SJCRH30 (cell line): ENCODE data around the gene LSG1. TPM values are rescaled to one million over a fixed set of nuclear protein-coding genes. Genes with fewer than 3 reads are reported as not detected.
A peak's percentile ranks its signal among the peaks of the same experiment; 100 is the strongest.

Source experiments
- DNase-seq, 2 experiments: peaks; one replicate each; pipeline ENCODE4 v3.0.0-alpha.2; 2015 to 2020
- H3K27ac ChIP-seq: fragments of 250-450 bp; sonication (Bioruptor Pico); 2 replicates; pipeline ENCODE4 v1.5.1; 2020; ENCODE audit warnings: mild to moderate bottlenecking, moderate library complexity
- H3K27me3 ChIP-seq: fragments of 250-450 bp; sonication (Bioruptor Pico); 2 replicates; pipeline ENCODE4 v1.5.1; 2020; ENCODE audit warnings: mild to moderate bottlenecking, moderate library complexity
- H3K36me3 ChIP-seq: fragments of 250-450 bp; sonication (Bioruptor Pico); 2 replicates; pipeline ENCODE4 v1.5.1; 2020; ENCODE audit warnings: mild to moderate bottlenecking, moderate library complexity
- H3K4me1 ChIP-seq: fragments of 250-450 bp; sonication (Bioruptor Pico); 2 replicates; pipeline ENCODE4 v1.5.1; 2020; ENCODE audit warnings: mild to moderate bottlenecking, moderate library complexity
- H3K4me3 ChIP-seq: fragments of 250-450 bp; sonication (Bioruptor Pico); 2 replicates; pipeline ENCODE4 v1.5.1; 2020; ENCODE audit warnings: mild to moderate bottlenecking, moderate library complexity
- H3K9me3 ChIP-seq: fragments of 250-450 bp; sonication (Bioruptor Pico); replicated peaks from 2 replicates; pipeline ENCODE4 v1.5.1; 2020; ENCODE audit warnings: mild to moderate bottlenecking, moderate library complexity
- total RNA-seq: library from RNA; depleted of rRNA; stranded (reverse); fragments of >200 nt; shearing (Covaris generic); gene quantifications from 2 replicates; pipeline ENCODE4 v1.2.3, GENCODE V29; 2014

Gene LSG1
- total RNA-seq, 1 experiment from 2014 or later: 35.6 TPM

DNA sequence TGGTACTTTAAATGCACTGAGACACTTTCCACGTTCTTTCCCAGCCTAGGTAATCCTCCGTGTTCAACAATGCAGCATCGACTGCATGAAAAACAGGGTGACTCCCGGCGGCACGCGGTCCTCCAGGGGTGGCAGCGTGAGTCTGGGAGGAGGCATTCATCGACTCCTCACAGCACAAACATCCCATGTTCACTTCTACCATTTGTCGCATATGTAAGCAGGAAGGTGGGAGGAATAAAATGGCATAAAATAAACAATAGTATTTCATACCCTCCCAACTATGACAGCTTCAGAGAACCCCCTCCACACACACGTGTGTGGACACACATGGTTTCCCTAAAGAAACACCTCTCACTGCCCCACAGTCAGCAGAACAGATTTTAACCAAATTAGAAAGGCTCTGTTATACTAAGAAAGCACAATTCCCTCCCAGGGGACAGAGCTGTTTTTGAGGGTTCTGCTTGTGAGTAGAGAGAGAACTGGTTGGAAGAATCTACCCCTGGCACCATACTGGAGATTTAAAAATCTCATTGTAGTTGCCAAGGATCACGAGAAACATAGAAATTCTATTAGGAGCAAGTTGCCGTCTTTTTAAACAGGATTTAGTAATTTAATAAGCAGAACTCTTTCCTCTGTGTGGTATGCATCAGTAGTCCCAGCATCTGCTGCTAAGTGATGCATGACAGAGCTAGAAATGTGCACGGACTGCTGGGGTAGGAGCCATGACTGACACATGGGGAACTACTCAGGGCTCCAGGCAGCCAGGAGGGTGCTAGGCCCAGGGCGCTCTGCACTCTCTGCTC lies 19.7 kb upstream of the LSG1 start:
- Histone ChIP-seq H3K27ac (no peak overlapping the region), H3K4me3 (no peak overlapping the region), H3K36me3 (no peaks in the 10 kb centered on the region), H3K9me3 (no peaks in the 10 kb centered on the region), H3K27me3 (no peaks in the 10 kb centered on the region), H3K4me1 (no peaks in the 10 kb centered on the region)
- no peak for DNase-seq

DNA sequence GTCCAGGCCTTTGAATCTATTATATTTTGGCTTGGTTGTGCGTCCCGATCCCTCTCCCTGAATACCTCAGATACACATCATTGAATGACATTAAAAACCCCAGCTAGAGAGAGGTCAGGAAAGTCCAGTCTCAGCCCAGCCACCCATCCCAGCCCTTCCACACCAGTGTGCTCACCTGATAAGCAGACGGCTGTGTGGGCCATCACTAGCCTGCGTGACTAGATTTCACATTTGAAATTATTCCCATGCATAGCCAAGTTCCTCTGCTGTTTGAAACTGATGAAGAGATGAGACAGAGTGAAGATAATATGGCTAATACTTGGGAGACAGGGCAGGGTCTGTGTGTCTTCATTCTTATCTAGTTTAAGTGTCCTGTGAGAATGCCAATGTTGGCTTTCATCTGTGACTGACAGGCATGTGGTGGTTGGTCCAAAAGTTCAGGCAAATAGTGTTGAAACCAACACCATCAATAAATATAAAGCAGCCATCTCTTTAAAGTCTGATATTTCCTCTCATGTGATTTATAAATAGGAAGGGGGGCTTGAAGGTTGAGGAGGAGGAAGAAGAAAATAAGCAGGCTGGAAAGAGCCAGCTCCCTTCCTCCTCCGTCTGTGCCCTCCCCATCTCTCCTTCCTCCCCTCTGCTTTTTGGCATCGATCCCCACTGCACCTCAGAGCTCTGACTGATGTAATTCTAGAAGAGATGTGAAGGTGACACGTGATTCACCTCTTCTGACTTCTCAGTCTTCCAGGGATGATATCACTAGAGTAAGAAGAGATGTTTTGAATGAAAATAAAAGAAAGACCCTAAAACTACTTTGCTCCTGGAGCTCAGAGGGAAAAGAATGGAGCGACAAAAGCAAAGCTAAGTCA lies 18.7 kb upstream of the LSG1 start:
- no peak overlapping the region for H3K27ac ChIP-seq
- no peaks in the 10 kb centered on the region for H3K27me3 ChIP-seq
- no peaks in the 10 kb centered on the region for H3K36me3 ChIP-seq
- no peaks in the 10 kb centered on the region for H3K4me1 ChIP-seq
- no peak for DNase-seq
- no peaks in the 10 kb centered on the region for H3K9me3 ChIP-seq
- no peak overlapping the region for H3K4me3 ChIP-seq

GRCh38 chr3:194689493-194689944 lies 17.5 kb upstream of the LSG1 start:
- Histone ChIP-seq H3K4me1 (peaks cover 6% of the 10 kb centered on the region), H3K27me3 (no peaks in the 10 kb centered on the region), H3K27ac (no peak overlapping the region), H3K36me3 (no peaks in the 10 kb centered on the region), H3K4me3 (no peak overlapping the region), H3K9me3 (no peaks in the 10 kb centered on the region)
- DNase-seq: no peak

DNA sequence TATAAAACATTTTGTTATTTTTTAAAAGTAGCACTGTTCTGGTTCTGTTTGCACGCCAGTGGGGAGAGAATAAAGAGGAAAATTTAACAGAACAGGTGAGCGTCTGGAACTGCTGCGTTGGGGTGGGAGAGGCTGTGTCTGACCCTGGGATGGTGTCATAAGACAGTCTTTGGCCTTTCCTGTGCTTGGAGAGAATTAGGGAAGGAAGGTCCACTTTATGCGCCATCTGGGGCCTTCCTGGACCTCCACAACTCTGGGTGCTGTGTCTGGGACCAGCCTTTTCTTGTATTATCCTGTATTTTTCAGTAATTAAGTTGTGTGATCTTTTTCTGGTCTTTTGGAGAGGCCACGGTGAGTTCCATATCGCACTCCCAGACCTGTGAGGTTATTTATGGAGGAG lies 17.0 kb upstream of the LSG1 start:
- H3K4me3 ChIP-seq: no peak overlapping the region

GRCh38 chr3:194688200-194688740 lies 16.3 kb upstream of the LSG1 start:
- H3K36me3 ChIP-seq: no peaks in the 10 kb centered on the region
- no peak overlapping the region for H3K27ac ChIP-seq
- no peak overlapping the region for H3K4me3 ChIP-seq
- no peaks in the 10 kb centered on the region for H3K27me3 ChIP-seq
- DNase-seq: no peak
- H3K9me3 ChIP-seq: no peaks in the 10 kb centered on the region
- H3K4me1 ChIP-seq: peaks cover 6% of the 10 kb centered on the region

More for the DNA sequence above, 17.0 kb upstream of the LSG1 start:
- Histone ChIP-seq H3K9me3 (no peaks in the 10 kb centered on the region), H3K4me1 (peaks cover 6% of the 10 kb centered on the region), H3K27me3 (no peaks in the 10 kb centered on the region), H3K27ac (no peak overlapping the region), H3K36me3 (no peaks in the 10 kb centered on the region)
- DNase-seq: no peak

GRCh38 chr3:194687638-194688199 lies 15.7 kb upstream of the LSG1 start:
- H3K9me3 ChIP-seq: no peaks in the 10 kb centered on the region
- H3K36me3 ChIP-seq: no peaks in the 10 kb centered on the region
- H3K27me3 ChIP-seq: no peaks in the 10 kb centered on the region
- peaks cover 11% of the 10 kb centered on the region for H3K4me1 ChIP-seq
- DNase-seq: no peak
- no peak overlapping the region for H3K4me3 ChIP-seq
- no peak overlapping the region for H3K27ac ChIP-seq

- no peak overlapping the region for H3K4me3 ChIP-seq
- H3K27me3 ChIP-seq: no peaks in the 10 kb centered on the region
- no peak for DNase-seq
- no peak overlapping the region for H3K27ac ChIP-seq
- H3K9me3 ChIP-seq: no peaks in the 10 kb centered on the region
- peaks cover 12% of the 10 kb centered on the region for H3K4me1 ChIP-seq
- no peaks in the 10 kb centered on the region for H3K36me3 ChIP-seq
Measured at GRCh38 chr3:194686816-194687637, 15.0 kb upstream of the LSG1 start.

DNA sequence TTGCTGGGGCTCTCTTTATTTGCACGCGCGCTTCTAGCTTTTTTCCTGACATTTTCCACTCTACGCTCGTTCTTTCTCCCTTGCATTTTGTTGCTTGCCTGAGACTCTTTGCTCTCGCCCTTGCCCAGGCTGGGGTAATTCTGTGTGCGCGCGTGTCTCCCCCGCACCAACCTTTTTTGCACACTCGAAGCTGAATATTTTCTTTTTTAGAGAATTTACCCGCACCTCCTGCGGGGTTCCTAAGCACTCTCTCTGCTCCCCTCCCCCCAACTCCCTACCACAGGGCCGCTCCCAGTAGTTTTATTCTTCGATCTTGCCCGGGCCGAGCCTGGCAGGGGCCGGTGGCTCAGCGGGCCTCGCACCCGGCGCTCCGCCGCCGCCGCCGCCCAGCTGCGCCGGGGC lies 14.4 kb upstream of the LSG1 start:
- H3K27me3 ChIP-seq: no peaks in the 10 kb centered on the region
- peak overlapping the region; percentile 72 for H3K4me3 ChIP-seq
- no peak overlapping the region for H3K27ac ChIP-seq
- no peaks in the 10 kb centered on the region for H3K36me3 ChIP-seq
- DNase-seq: no peak
- H3K9me3 ChIP-seq: no peaks in the 10 kb centered on the region
- peaks cover 12% of the 10 kb centered on the region for H3K4me1 ChIP-seq

GRCh38 chr3:194685718-194686413 lies 13.9 kb upstream of the LSG1 start, which contains the start of gene FAM43A:
Gene FAM43A, plus strand, starts transcription at chr3:194685883. Its CDS starts 944 bp downstream, at chr3:194686827.
- H3K27ac ChIP-seq: no peak within 1 kb of the TSS
- peak; percentile 87 to 90 for DNase-seq
- H3K4me3 ChIP-seq: peak within 1 kb of the TSS; percentile 72
- peaks cover 12% of the 10 kb centered on the region for H3K4me1 ChIP-seq
- no peaks in the 10 kb centered on the region for H3K27me3 ChIP-seq
- no peaks in the 10 kb centered on the region for H3K9me3 ChIP-seq
- no peaks in the 10 kb centered on the region for H3K36me3 ChIP-seq

DNA sequence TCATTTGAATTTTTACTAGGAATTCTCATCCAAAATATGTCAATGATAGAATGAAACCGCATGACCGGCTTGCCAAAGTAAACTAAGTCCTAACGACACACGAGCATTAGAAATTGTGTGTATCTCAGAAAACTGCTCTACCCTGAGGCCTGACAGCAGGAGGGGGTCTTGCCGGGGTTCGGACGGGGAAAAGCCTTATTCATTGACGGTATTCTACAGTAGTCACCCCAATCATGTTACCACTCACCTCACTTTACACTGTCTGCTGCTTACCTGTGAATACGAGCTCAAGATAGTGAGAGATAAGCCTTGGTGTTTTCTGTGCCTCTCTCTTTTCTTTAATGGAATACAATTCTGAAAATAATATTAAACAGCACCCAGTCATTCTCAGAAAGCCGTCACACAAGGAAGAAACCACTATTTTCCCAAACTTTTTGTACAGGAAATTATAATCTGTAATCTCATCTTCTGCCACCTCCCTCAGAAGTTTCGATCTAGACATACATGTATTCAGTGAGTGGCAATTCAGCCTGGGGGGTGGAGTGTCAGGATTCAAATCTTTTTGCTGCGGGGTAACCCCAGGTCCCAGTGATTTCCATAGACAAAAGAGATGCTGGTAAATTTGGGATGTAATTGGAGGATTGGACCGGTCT lies 13.2 kb upstream of the LSG1 start:
- H3K9me3 ChIP-seq: no peaks in the 10 kb centered on the region
- H3K27me3 ChIP-seq: no peaks in the 10 kb centered on the region
- no peak overlapping the region for H3K27ac ChIP-seq
- no peak for DNase-seq
- peak overlapping the region; percentile 72 for H3K4me3 ChIP-seq
- no peaks in the 10 kb centered on the region for H3K36me3 ChIP-seq
- H3K4me1 ChIP-seq: peaks cover 12% of the 10 kb centered on the region

- H3K4me3 ChIP-seq: no peak overlapping the region
- no peak overlapping the region for H3K27ac ChIP-seq
- H3K36me3 ChIP-seq: no peaks in the 10 kb centered on the region
- H3K9me3 ChIP-seq: no peaks in the 10 kb centered on the region
- DNase-seq: no peak
- H3K4me1 ChIP-seq: peaks cover 12% of the 10 kb centered on the region
- no peaks in the 10 kb centered on the region for H3K27me3 ChIP-seq
Measured at GRCh38 chr3:194683380-194683779, 11.4 kb upstream of the LSG1 start.

DNA sequence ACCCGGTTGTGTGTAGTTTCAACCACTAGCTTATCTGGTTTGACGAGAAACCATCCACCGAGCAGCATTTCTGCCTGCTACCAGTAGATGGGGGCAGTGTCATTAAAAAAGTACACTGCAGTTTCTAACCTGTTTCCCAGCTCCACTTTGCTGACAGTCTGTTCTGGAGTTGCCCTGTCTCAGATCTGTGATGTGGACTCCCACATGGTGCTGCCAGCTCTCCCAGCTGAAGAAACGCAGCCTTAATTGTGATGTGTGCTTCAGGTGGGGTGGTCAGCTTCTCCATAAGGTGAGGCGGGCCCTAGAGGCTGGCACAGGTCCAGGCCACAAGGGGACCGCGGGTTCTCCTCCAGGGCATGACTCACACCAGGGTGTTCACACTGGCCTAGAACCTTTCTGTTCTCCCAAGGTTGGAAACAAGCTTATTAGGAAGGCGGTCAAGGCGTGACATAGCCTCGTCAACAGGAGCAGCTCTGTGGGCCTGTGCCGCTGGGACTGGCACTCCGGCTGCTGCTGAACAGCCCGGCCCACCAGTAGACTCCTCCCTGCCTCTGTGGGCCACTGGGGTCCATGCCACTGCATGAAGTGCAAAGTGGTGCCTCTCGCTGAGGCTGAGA lies 10.8 kb upstream of the LSG1 start:
- Histone ChIP-seq H3K4me3 (no peak overlapping the region), H3K9me3 (no peaks in the 10 kb centered on the region), H3K36me3 (no peaks in the 10 kb centered on the region), H3K27ac (no peak overlapping the region), H3K4me1 (peaks cover 12% of the 10 kb centered on the region), H3K27me3 (no peaks in the 10 kb centered on the region)
- peak; percentile 67 to 84 for DNase-seq

GRCh38 chr3:194682189-194682693 lies 10.2 kb upstream of the LSG1 start:
- no peak overlapping the region for H3K4me3 ChIP-seq
- H3K27me3 ChIP-seq: no peaks in the 10 kb centered on the region
- H3K4me1 ChIP-seq: peaks cover 12% of the 10 kb centered on the region
- H3K9me3 ChIP-seq: no peaks in the 10 kb centered on the region
- no peaks in the 10 kb centered on the region for H3K36me3 ChIP-seq
- DNase-seq: no peak
- no peak overlapping the region for H3K27ac ChIP-seq
